ENCODE data around the gene CCL19. TPM values are rescaled to one million over a fixed set of nuclear protein-coding genes. Genes with fewer than 3 reads are reported as not detected.
A peak's percentile ranks its signal among the peaks of the same experiment; 100 is the strongest.

CCL19 gene
- total RNA-seq, 1 donor from 2014 or later = 0.39 TPM

DNA sequence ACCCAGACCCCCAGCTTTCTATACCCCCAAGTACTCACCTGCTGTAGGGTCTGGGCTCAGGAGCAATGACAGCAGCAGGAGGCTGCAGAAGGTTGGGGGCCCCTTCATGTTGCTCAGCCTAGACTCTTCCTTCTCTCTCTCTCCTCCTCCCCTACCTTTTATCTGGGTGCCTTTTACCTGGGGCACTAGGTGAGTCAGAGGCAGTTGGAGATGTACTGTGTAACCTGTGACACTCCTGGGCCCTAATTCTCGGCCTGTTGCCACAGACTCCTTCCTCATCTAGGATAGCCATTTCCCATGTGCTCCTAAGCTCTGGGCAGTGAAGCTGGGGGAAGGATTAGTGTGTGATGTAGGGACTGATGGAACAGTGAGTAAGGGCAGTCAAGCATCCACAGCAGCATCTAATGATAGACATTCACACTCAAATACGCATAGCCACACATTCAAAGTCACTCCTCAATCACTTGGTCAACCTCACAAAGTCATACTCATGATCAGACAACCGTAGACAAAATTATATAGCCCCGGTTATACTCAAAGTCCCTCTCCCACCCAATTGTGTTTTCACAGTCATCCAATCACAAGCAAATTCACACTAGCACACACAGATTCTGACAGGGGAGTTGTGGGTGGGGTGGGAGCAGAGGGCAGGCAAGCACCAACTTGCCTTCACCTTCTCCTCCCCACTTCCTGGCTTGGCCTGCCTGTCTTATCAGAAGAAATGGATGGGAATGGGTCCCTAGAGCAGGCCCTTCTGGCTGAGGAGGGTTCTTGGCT, 28.4 kb downstream of the CCL19 start, which contains the start of gene CCL27:
TSS of gene CCL27 (minus strand) at position 132 of the 777 bp plus-strand sequence. CDS start at position 108, 24 bp downstream.
- DNase-seq = no peak

- no peak for DNase-seq
Measured at GRCh38 chr9:34659592-34660253, 31.4 kb downstream of the CCL19 start.

- no peak for DNase-seq
Measured at GRCh38 chr9:34658461-34658860, 32.6 kb downstream of the CCL19 start.

DNA sequence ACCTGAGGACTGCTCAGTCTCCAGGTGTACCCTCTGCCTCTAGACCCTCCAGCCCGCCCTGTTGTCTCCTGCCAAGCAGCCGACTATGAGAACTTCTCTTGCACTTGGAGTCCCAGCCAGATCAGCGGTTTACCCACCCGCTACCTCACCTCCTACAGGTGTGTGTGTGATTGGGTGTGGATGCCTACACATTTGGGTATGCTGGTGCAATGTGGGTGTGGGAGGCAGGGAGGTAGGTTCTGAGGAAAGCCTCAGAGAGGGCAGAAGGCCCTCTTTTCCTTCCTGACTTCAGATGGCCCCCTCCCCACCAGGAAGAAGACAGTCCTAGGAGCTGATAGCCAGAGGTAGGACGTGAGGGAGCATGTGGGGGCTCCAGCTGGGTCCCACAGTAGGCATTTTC, 34.1 kb downstream of the CCL19 start:
- no peak for DNase-seq

- no peak for DNase-seq
Measured at GRCh38 chr9:34655394-34655793, 35.7 kb downstream of the CCL19 start.

GRCh38 chr9:34654323-34655051, 36.6 kb downstream of the CCL19 start:
- peak; percentile 91 for DNase-seq

- peak; percentile 83 for DNase-seq
Measured at GRCh38 chr9:34653151-34654072, 37.7 kb downstream of the CCL19 start.

DNA sequence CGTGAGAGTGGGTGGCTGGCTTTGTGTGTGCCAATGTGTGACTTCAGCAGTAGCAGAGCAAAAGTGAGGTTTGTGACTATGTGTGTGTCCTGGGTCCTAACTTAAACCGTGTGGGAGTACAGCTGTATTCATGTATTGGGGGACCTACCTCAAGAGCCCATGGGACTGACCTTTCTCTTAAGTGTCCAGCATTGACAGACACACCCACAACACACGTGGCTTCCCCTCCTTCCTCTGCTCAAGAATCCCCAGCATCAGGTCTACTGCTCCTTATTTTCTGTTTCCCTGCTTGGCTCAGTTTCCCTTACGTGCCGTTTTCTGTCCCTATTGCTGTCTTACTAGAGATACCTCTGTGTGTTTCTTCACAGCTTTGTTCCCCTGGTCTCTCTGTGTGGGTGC, 38.5 kb downstream of the CCL19 start:
- DNase-seq = no peak

DNA sequence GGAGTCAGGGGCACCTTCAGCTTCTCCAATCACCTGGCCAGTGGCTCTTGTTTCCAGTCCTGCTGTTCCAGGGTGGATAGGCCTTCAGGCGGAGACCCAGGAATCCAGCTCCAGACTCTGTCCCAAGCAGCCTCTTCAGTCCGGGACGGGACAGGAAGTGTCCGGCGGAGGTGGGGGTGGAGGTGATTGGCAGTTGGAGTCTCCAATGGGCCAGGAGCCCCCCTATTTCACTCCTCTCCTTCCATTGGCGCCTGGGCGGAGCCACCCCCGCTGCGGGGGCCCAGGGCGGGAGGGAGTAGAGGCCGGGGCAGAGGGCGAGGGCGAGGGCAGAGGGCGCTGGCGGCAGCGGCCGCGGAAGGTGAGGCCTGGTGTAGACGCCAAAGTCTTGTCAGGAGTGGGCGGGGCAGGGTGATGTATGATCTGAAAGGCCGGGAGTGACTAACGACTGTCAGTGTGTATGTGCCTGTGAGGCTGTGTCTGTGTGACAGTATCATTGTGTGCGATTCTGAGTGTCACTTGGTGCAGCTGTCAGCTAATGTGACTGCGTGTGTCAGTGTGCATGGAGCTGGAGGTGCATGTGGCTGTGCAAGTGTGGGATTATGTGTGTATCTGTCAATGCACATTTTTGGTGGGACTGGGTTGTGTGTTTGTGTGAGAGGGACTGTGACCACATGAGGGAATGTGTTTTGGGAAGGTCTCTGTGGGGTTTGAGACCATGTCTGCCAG, 39.0 kb downstream of the CCL19 start, which contains the start of gene IL11RA:
TSS of gene IL11RA (plus strand) at position 310 of the 726 bp plus-strand sequence. CDS start 3,033 bp downstream, outside the sequence.
- DNase-seq = peak; percentile 85

DNA sequence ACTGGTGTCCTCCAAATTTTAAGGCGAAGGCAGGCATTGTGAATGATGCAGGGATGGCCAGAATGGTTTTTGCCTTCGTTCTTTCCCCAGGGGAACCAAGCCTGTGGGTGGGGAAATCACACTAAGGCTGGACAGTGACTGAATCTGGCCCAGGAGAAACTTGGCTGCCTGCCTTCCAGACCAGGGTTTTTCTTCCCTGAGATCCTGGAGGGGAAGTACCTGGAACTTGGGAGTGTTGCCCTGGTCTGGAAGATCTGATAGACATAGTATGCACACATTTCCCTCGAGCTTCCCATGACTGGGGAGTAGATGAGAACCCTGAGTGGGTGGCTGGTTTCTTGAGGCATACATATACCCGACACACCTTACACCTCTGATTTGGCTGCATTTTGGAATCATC, 39.8 kb downstream of the CCL19 start:
- no peak for DNase-seq

DNA sequence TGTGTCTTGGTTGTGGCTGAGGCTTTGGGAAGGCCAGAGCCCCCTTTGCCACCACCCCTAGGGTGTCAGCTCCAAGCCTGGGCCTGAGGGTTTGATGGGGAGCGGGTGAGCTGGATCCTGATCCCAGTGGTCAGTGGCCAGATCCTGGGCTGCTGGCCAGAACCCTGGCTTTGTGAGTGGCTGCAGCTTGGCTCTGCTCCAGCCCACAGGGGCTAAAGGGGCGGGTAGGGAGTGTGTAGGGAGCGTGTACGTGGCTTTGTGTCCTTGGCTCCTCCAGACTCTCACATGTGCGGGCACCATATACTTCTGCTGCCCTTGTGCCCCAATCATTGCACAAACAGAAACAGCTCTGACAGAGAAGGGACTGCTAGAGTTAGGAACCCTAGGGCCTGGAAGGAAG, 40.3 kb downstream of the CCL19 start:
- DNase-seq = no peak

DNA sequence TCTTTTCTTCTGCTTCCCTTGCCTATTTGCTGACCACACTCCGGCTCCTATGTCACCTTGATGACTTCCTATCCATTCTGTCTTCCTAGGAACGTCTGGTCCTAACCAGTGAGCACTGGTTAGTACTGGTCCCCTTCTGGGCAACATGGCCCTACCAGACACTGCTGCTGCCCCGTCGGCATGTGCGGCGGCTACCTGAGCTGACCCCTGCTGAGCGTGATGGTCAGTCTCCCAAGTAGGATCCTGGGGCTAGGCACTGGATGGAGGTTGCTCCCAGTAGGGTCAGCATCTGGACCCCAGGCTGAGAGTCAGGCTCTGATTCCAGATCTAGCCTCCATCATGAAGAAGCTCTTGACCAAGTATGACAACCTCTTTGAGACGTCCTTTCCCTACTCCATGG, 42.4 kb downstream of the CCL19 start:
- no peak for DNase-seq

- no peak for DNase-seq
Measured at GRCh38 chr9:34647651-34648050, 43.4 kb downstream of the CCL19 start.

DNA sequence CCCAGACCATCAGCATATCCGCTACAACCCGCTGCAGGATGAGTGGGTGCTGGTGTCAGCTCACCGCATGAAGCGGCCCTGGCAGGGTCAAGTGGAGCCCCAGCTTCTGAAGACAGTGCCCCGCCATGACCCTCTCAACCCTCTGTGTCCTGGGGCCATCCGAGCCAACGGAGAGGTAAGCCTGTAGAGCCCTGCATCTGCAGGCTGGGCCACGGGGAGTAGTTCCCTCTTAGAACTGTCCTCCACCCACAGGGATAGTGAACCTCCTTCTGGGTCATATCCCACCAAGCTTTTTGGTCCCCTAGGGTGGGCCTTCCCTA, 44.0 kb downstream of the CCL19 start:
- DNase-seq = no peak

- peak; percentile 63 for DNase-seq
Measured at GRCh38 chr9:34646211-34647083, 44.6 kb downstream of the CCL19 start, which contains the start of gene GALT. TSS of gene GALT (plus strand) at chr9:34646675. CDS start at chr9:34646705, 30 bp downstream.

GRCh38 chr9:34644766-34645314, 46.2 kb downstream of the CCL19 start:
- no peak for DNase-seq

GRCh38 chr9:34642679-34643078, 48.4 kb downstream of the CCL19 start:
- DNase-seq = no peak

Measured in skin of body (tissue), 2 donors.